H1 (cell line): ENCODE data around the gene CHST11. TPM values are rescaled to one million over a fixed set of nuclear protein-coding genes. Genes with fewer than 3 reads are reported as not detected.
A peak's percentile ranks its signal among the peaks of the same experiment; 100 is the strongest.

Experiments
- CTCF ChIA-PET: fragments of 300-600 bp; sonication (Branson Sonifier 250); formaldehyde crosslinking; loops from one replicate; lab custom pipeline; 2021; ENCODE audit not compliant: partially characterized antibody; lab: Charles Lee
- POLR2A ChIA-PET: fragments of 300-600 bp; sonication (Branson Sonifier 250); formaldehyde crosslinking; loops from one replicate; lab custom pipeline; 2021; ENCODE audit warnings: inconsistent platforms; ENCODE audit not compliant: partially characterized antibody; lab: Charles Lee
- DNase-seq, 2 experiments: peaks; one replicate each; pipeline versions ENCODE4 v3.0.0 to v3.0.0-alpha.2; 2010 to 2022; ENCODE audit warnings: low spot score in 2 of 2, low read depth in 1 of 2, mixed read lengths in 1 of 2
- FAIRE-seq: peaks from 2 replicates; lab custom pipeline; 2011; peaks lifted over from hg19 to GRCh38; lab: Jason Lieb, UNC
- H2AFZ ChIP-seq: 2 replicates; pipeline ENCODE4 v1.8.1; 2012; ENCODE audit warnings: low read length, inconsistent platforms
- H2AK5ac ChIP-seq: 2 replicates; pipeline ENCODE4 v1.6.1; 2013; ENCODE audit warnings: low read depth, low read length
- H2BK120ac ChIP-seq: replicated peaks from 2 replicates; pipeline ENCODE3; 2013; ENCODE audit warnings: low read depth, low read length, inconsistent platforms
- H2BK12ac ChIP-seq: 2 replicates; pipeline ENCODE4 v1.6.1; 2013; ENCODE audit warnings: low read depth, low read length
- H2BK15ac ChIP-seq: 2 replicates; pipeline ENCODE4 v1.6.1; 2013; ENCODE audit warnings: low read length
- H2BK20ac ChIP-seq: 2 replicates; pipeline ENCODE4 v1.6.1; 2013; ENCODE audit warnings: low read length
- H2BK5ac ChIP-seq: 2 replicates; pipeline ENCODE4 v1.6.1; 2013; ENCODE audit warnings: low read depth, low read length
- H3K14ac ChIP-seq: 2 replicates; pipeline ENCODE4 v1.6.1; 2013; ENCODE audit warnings: inconsistent platforms; ENCODE audit not compliant: insufficient read length
- H3K18ac ChIP-seq: 2 replicates; pipeline ENCODE4 v1.6.1; 2013; ENCODE audit warnings: low read length; ENCODE audit errors: extremely low read depth
- H3K23ac ChIP-seq: 2 replicates; pipeline ENCODE4 v1.6.1; 2013; ENCODE audit warnings: inconsistent platforms; ENCODE audit not compliant: insufficient read length
- H3K23me2 ChIP-seq: 2 replicates; pipeline ENCODE4 v1.6.1; 2013; ENCODE audit warnings: low read depth, low read length
- H3K27ac ChIP-seq: 2 replicates; pipeline ENCODE4 v1.6.1; 2011; ENCODE audit warnings: low read depth, low read length, inconsistent platforms
- H3K27me3 ChIP-seq, 4 experiments: replicated peaks in 1 of 4; 1 replicate in 1 of 4; 2 replicates in 3 of 4; pipeline versions ENCODE4 v1.6.1 to v1.8.1; 2011 to 2013; ENCODE audit warnings: low read length in 3 of 4, mild to moderate bottlenecking in 3 of 4, inconsistent platforms in 2 of 4, mixed read lengths in 2 of 4, moderate library complexity in 1 of 4; ENCODE audit not compliant: control insufficient read depth in 3 of 4, insufficient read depth in 3 of 4; ENCODE audit errors: extremely low read depth in 1 of 4
- H3K36me3 ChIP-seq, 4 experiments: 2 replicates each; pipeline versions ENCODE4 v1.6.1 to v1.8.1; 2011 to 2013; ENCODE audit warnings: mild to moderate bottlenecking in 4 of 4, low read length in 3 of 4, moderate library complexity in 2 of 4, control low read depth in 1 of 4, inconsistent platforms in 1 of 4; ENCODE audit not compliant: insufficient read depth in 4 of 4, control insufficient read depth in 2 of 4
- H3K4ac ChIP-seq: replicated peaks from 2 replicates; pipeline ENCODE3; 2013; ENCODE audit warnings: low read length, low read depth, mixed read lengths, inconsistent platforms; ENCODE audit not compliant: insufficient read length
- H3K4me1 ChIP-seq, 4 experiments: replicated peaks in 1 of 4; 1 replicate in 1 of 4; 2 replicates in 3 of 4; pipeline versions ENCODE4 v1.6.1 to v1.8.1; 2011 to 2013; ENCODE audit warnings: low read length in 3 of 4, inconsistent platforms in 2 of 4, mixed read lengths in 1 of 4; ENCODE audit not compliant: insufficient read depth in 4 of 4, control insufficient read depth in 3 of 4
- H3K4me2 ChIP-seq, 2 experiments: 2 replicates each; pipeline versions ENCODE4 v1.6.1 to v1.8.1; 2011 to 2013; ENCODE audit warnings: low read depth in 2 of 2, low read length in 2 of 2, control low read depth in 1 of 2, inconsistent platforms in 1 of 2, mild to moderate bottlenecking in 1 of 2; ENCODE audit not compliant: insufficient read depth in 1 of 2
- H3K4me3 ChIP-seq, 4 experiments: fragments of 200-600, 300-600 bp in 1 of 4; sonication (generic), shearing (Covaris generic), sonication (Bioruptor Twin) in 1 of 4; 2 replicates each; pipeline versions ENCODE4 v1.5.1 to v1.8.1; 2011 to 2016; ENCODE audit warnings: low read length in 4 of 4, low read depth in 3 of 4, control low read depth in 2 of 4, inconsistent platforms in 2 of 4, mild to moderate bottlenecking in 2 of 4, mixed read lengths in 1 of 4, moderate library complexity in 1 of 4; ENCODE audit not compliant: insufficient read depth in 2 of 4; ENCODE audit errors: extremely low read depth in 1 of 4
- H3K56ac ChIP-seq: replicated peaks from 2 replicates; pipeline ENCODE3; 2013; ENCODE audit warnings: low read depth, mild to moderate bottlenecking, mixed read lengths, low read length, inconsistent platforms; ENCODE audit not compliant: insufficient read length
- H3K79me1 ChIP-seq: 2 replicates; pipeline ENCODE4 v1.6.1; 2013; ENCODE audit warnings: low read depth, low read length, control low read depth
- H3K79me2 ChIP-seq, 2 experiments: 2 replicates each; pipeline versions ENCODE4 v1.6.1 to v1.8.1; 2012 to 2013; ENCODE audit warnings: low read length in 2 of 2, mild to moderate bottlenecking in 2 of 2, inconsistent platforms in 1 of 2; ENCODE audit not compliant: insufficient read depth in 2 of 2, control insufficient read depth in 1 of 2
- H3K9ac ChIP-seq, 4 experiments: replicated peaks in 1 of 4; 1 replicate in 1 of 4; 2 replicates in 3 of 4; pipeline versions ENCODE4 v1.6.1 to v1.8.1; 2011 to 2013; ENCODE audit warnings: low read depth in 3 of 4, low read length in 3 of 4, control low read depth in 2 of 4, mild to moderate bottlenecking in 2 of 4, moderate library complexity in 2 of 4, inconsistent platforms in 1 of 4; ENCODE audit errors: extremely low read depth in 1 of 4
- H3K9me3 ChIP-seq, 2 experiments: 2 replicates each; pipeline versions ENCODE4 v1.6.1 to v1.8.1; 2012 to 2013; ENCODE audit warnings: mild to moderate bottlenecking in 2 of 2, moderate library complexity in 2 of 2, control low read depth in 1 of 2, inconsistent platforms in 1 of 2, low read depth in 1 of 2, low read length in 1 of 2, mixed read lengths in 1 of 2; ENCODE audit not compliant: insufficient read depth in 2 of 2
- H4K20me1 ChIP-seq, 2 experiments: replicated peaks in 1 of 2; 2 replicates each; pipeline versions ENCODE3 to v1.8.1; 2011 to 2013; ENCODE audit warnings: inconsistent platforms in 2 of 2, low read length in 2 of 2, mild to moderate bottlenecking in 1 of 2; ENCODE audit not compliant: insufficient read depth in 2 of 2, control insufficient read depth in 1 of 2
- H4K5ac ChIP-seq: 2 replicates; pipeline ENCODE4 v1.6.1; 2013; ENCODE audit warnings: low read length, low read depth, mixed read lengths, inconsistent platforms; ENCODE audit not compliant: insufficient read length
- H4K8ac ChIP-seq: 2 replicates; pipeline ENCODE4 v1.8.0; 2013; ENCODE audit warnings: mild to moderate bottlenecking, moderate library complexity, low read length, inconsistent platforms; ENCODE audit not compliant: insufficient read depth; ENCODE audit errors: extremely low read depth
- H4K91ac ChIP-seq: replicated peaks from 2 replicates; pipeline ENCODE3; 2013; ENCODE audit warnings: low read length, mixed read lengths, inconsistent platforms; ENCODE audit not compliant: insufficient read length
- BRCA1 ChIP-seq: IDR thresholded peaks from 2 replicates; pipeline ENCODE4 v1.6.1; 2012; ENCODE audit warnings: low read depth, low read length, improper control_type of control experiment
- CBX5 ChIP-seq: fragments of 300-800, 300-1000 bp; sonication (generic); IDR thresholded peaks from 2 replicates; pipeline ENCODE4 v1.7.1; 2016; ENCODE audit warnings: antibody characterized with exemption, low read length, low read depth
- CTCF ChIP-seq, 3 experiments: IDR thresholded peaks; 1 replicate in 2 of 3; 2 replicates in 1 of 3; pipeline versions ENCODE4 v1.5.1 to v1.6.1; 2011; ENCODE audit warnings: low read length in 3 of 3, mild to moderate bottlenecking in 3 of 3, inconsistent platforms in 2 of 3, low read depth in 1 of 3, moderate library complexity in 1 of 3; ENCODE audit not compliant: insufficient read depth in 1 of 3; ENCODE audit errors: control extremely low read depth in 1 of 3
- HDAC2 ChIP-seq, 2 experiments: fragments of 300-600 bp in 1 of 2; sonication (generic) in 1 of 2; IDR thresholded peaks; 2 replicates each; pipeline ENCODE4 v1.6.1; 2011 to 2012; ENCODE audit warnings: low read depth in 2 of 2, low read length in 2 of 2, mild to moderate bottlenecking in 2 of 2, moderate library complexity in 2 of 2, borderline replicate concordance in 1 of 2, inconsistent platforms in 1 of 2
- KDM5A ChIP-seq: fragments of 200-600 bp; IDR thresholded peaks from 2 replicates; pipeline ENCODE4 v1.7.1; 2012; ENCODE audit warnings: mild to moderate bottlenecking, low read length, inconsistent platforms, mixed read lengths
- SIN3A ChIP-seq, 2 experiments: IDR thresholded peaks in 1 of 2; conservative IDR thresholded peaks in 1 of 2; 2 replicates each; pipeline ENCODE4 v1.6.1; 2011 to 2012; ENCODE audit warnings: low read length in 2 of 2, improper control_type of control experiment in 1 of 2, low read depth in 1 of 2, mild to moderate bottlenecking in 1 of 2
- SP4 ChIP-seq: IDR thresholded peaks from 2 replicates; pipeline ENCODE4 v1.6.1; 2012; ENCODE audit warnings: low read length, inconsistent platforms
- TAF7 ChIP-seq: optimal IDR thresholded peaks from 2 replicates; pipeline ENCODE3; 2011; ENCODE audit warnings: low read depth, mild to moderate bottlenecking, inconsistent platforms, low read length, moderate library complexity, borderline replicate concordance
- TEAD4 ChIP-seq: IDR thresholded peaks from 2 replicates; pipeline ENCODE4 v1.6.1; 2012; ENCODE audit warnings: low read depth, low read length, inconsistent platforms, mixed read lengths
- YY1 ChIP-seq: IDR thresholded peaks from 2 replicates; pipeline ENCODE4 v1.6.1; 2011; ENCODE audit warnings: low read depth, mild to moderate bottlenecking, low read length
- WGBS, 2 experiments: shearing (Covaris generic) in 1 of 2; methylation state at CpG; one replicate each; pipeline versions ENCODE4 v1.1.6 to v1.1.7; 2013 to 2015; ENCODE audit warnings: low lambda C conversion rate in 2 of 2, mixed read lengths in 2 of 2, inconsistent platforms in 1 of 2, low coverage in 1 of 2, missing lambda C conversion rate in 1 of 2; ENCODE audit not compliant: insufficient replicate concordance in 2 of 2, insufficient coverage in 1 of 2, insufficient read length in 1 of 2; ENCODE audit errors: extremely low coverage in 1 of 2, missing lambda C conversion rate in 1 of 2; 5-methylcytosine and 5-hydroxymethylcytosine counted together
- polyA plus RNA-seq, 7 experiments: library from polyadenylated mRNA; depleted of rRNA in 3 of 7; stranded (reverse) in 5 of 7; unstranded in 2 of 7; fragments of >200 nt in 5 of 7; fragments of 200-250 nt in 2 of 7; gene quantifications; 1 replicate in 5 of 7; 2 replicates in 1 of 7; 4 replicates in 1 of 7; pipeline versions ENCODE4 v1.2.1 to v1.2.3, GENCODE V29; 2011 to 2013; ENCODE audit warnings: missing spikeins in 2 of 7, mixed read lengths in 2 of 7
- total RNA-seq: library from RNA; stranded (reverse); fragmentation: NEBNext Ultra II Directional; extraction: Animal tissue kit (Norgen Biotek cat#: 25700); gene quantifications from 2 replicates; pipeline ENCODE4 v1.2.1, GENCODE V29; 2021

The CHST11 gene
- total and polyA plus RNA-seq, 2 of the 8 experiments (the other 6 are each of a cell fraction or from before 2014, with no cell fraction given): 14.4 to 20.8 TPM

GRCh38 chr12:104680070-104680469 lies 223.3 kb downstream of the CHST11 start:
- Histone ChIP-seq H4K20me1 (no peaks in the 10 kb centered on the region), H3K56ac (no peak overlapping the region)
- TF ChIP-seq KDM5A (no peak), CBX5 (no peak), HDAC2 (IDR thresholded peaks at IDR 0.05; ENCODE audit: borderline replicate concordance in 1 of 2, low read depth in 2 of 2, low read length in 2 of 2) (no peak), TEAD4 (no peak), TAF7 (no peak), YY1 (0 out of 2 replicates have a peak, but pooled peaks have one; percentile 11), CTCF (IDR thresholded peaks at IDR 0.05; ENCODE audit: control extremely low read depth in 1 of 3, insufficient read depth in 1 of 3, low read depth in 1 of 3, low read length in 3 of 3) (peak; percentile 36 to 82 (median 62)), BRCA1 (no peak), SP4 (no peak), SIN3A (conservative IDR thresholded peaks at IDR 0.05 in 1 of 2, IDR thresholded peaks at IDR 0.05 in 1 of 2; ENCODE audit: low read depth in 1 of 2, low read length in 2 of 2) (no peak)

More at GRCh38 chr12:104680070-104680469, 223.3 kb downstream of the CHST11 start:
- Histone ChIP-seq H4K91ac (no peak overlapping the region), H3K27me3 (no peaks in the 10 kb centered on the region), H3K9ac (no peak overlapping the region), H4K5ac (no peak overlapping the region), H3K79me1 (no peaks in the 10 kb centered on the region), H2BK12ac (no peak overlapping the region), H3K36me3 (no peaks in the 10 kb centered on the region), H3K4me1 (peaks cover 0 to 4% (median 1%) of the 10 kb centered on the region in 4 experiments; a peak in 1 of 7 replicates), H3K23me2 (no peaks in the 10 kb centered on the region; the same call in 1 of the 2 replicates), H3K4ac (no peak overlapping the region), H2BK15ac (no peak overlapping the region), H2BK120ac (no peak overlapping the region), H2AFZ (no peak overlapping the region), H3K9me3 (no peaks in the 10 kb centered on the region), H2BK20ac (no peak overlapping the region), H3K27ac (no peak overlapping the region), H3K18ac (no peak overlapping the region), H3K23ac (no peak overlapping the region), H3K14ac (no peak overlapping the region), H2BK5ac (no peak overlapping the region), H3K79me2 (no peaks in the 10 kb centered on the region; a peak in 1 of 4 replicates), H4K8ac (no peak overlapping the region), H2AK5ac (peak overlapping the region; percentile 1; the same call in 1 of the 2 replicates), H3K4me2 (no peak overlapping the region), H3K4me3 (no peak overlapping the region)
- FAIRE-seq: peak; percentile 24
- 82% methylated on average over 3 of the region's 3 CpGs; no CpG with 5 or more reads in 1 of the 2 experiments for WGBS, 2 experiments
- CTCF ChIA-PET: interaction anchor here (0.7 to 1.0 kb wide), 5 partner anchors 20 to 298 kb away, joined by 3 to 4 read pairs (median 3); no protein-coding TSS in a partner anchor
- no peak for DNase-seq
- POLR2A ChIA-PET: no interaction called here
